GM12878 (cell line): ENCODE measurements around the gene FAM151A.

Experiments
- EP300 ChIP-seq, 2 experiments: fragments of 150-350 bp in 1 of 2; IDR thresholded peaks; 2 replicates each; pipeline ENCODE4 v1.6.1; 2011 to 2012; ENCODE audit warnings: low read depth in 2 of 2, low read length in 2 of 2, borderline replicate concordance in 1 of 2, improper control_type of control experiment in 1 of 2, inconsistent platforms in 1 of 2; ENCODE audit not compliant: control insufficient read depth in 1 of 2
- IKZF2 ChIP-seq, 2 experiments: fragments of 450-650 bp; IDR thresholded peaks; 2 replicates each; pipeline ENCODE4 v1.6.1; 2017; ENCODE audit warnings: mild to moderate bottlenecking in 2 of 2, moderate library complexity in 2 of 2
- TCF3 ChIP-seq: IDR thresholded peaks from 2 replicates; pipeline ENCODE4 v1.6.1; 2012; ENCODE audit warnings: low read depth, mild to moderate bottlenecking, low read length, borderline replicate concordance; ENCODE audit not compliant: insufficient read depth
- ZNF24 ChIP-seq: fragments of 450-650 bp; IDR thresholded peaks from 2 replicates; pipeline ENCODE4 v1.6.1; 2017; ENCODE audit warnings: antibody characterized with exemption, mild to moderate bottlenecking
- ZNF384 ChIP-seq: IDR thresholded peaks from 2 replicates; pipeline ENCODE4 v1.6.1; 2012; ENCODE audit warnings: low read depth, mild to moderate bottlenecking, low read length, improper control_type of control experiment, borderline replicate concordance
- TF ChIP-seq, protein P1 (sequence below), 3 experiments: IDR thresholded peaks in 2 of 3; conservative IDR thresholded peaks in 1 of 3; 2 replicates each; pipeline ENCODE4 v1.5.1; 2011; ENCODE audit warnings: low read depth in 3 of 3, low read length in 3 of 3, mild to moderate bottlenecking in 3 of 3, control low read depth in 2 of 3, moderate library complexity in 2 of 3, inconsistent platforms in 1 of 3, mixed read lengths in 1 of 3; ENCODE audit not compliant: control insufficient read depth in 2 of 3, insufficient read depth in 1 of 3; ENCODE audit errors: extremely low read depth in 1 of 3

DNA sequence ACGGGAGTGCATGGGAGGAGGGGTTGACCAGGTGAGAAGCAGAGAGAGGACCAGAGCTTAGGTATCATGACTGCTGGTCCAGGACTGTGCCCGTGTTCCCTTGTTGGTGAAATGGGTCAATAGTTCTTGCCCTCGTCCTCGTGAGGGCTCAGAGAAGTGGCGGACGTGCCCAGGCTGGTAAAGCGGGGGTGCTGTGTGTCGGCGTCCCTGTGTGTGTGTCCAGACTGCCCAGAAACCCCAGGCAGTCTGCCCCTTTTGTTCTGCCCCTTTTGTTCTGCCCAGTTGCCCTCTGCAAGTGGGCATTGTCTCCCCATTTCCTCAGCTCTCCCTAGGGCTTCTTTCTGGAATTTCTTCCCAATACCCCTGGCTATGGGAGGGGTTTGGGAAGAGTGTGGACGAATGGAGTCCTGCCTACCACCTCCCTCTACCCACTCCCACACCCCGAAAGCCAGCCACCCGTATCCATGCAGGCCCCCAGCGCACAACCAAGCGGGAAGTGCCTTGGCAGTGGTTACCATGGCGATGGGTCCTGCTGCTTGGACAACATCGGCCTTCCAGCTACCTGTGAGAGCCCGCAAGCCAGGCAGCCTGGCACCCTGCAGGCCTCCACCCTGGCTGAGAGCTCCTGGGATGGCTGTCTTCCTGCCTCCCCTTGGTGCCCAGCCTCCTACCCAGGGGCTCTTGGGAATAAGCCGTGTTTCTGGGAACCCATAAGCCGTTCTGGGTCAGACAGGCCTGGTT lies 40.6 kb downstream of the FAM151A start:
- TF ChIP-seq ZNF24 (no peak), EP300 (IDR thresholded peaks at IDR 0.05; ENCODE audit: borderline replicate concordance in 1 of 2, control insufficient read depth in 1 of 2, low read depth in 2 of 2, low read length in 2 of 2) (no peak), IKZF2 (IDR thresholded peaks at IDR 0.05) (no peak), ZNF384 (no peak), TCF3 (no peak)
- TF ChIP-seq, protein P1, sequence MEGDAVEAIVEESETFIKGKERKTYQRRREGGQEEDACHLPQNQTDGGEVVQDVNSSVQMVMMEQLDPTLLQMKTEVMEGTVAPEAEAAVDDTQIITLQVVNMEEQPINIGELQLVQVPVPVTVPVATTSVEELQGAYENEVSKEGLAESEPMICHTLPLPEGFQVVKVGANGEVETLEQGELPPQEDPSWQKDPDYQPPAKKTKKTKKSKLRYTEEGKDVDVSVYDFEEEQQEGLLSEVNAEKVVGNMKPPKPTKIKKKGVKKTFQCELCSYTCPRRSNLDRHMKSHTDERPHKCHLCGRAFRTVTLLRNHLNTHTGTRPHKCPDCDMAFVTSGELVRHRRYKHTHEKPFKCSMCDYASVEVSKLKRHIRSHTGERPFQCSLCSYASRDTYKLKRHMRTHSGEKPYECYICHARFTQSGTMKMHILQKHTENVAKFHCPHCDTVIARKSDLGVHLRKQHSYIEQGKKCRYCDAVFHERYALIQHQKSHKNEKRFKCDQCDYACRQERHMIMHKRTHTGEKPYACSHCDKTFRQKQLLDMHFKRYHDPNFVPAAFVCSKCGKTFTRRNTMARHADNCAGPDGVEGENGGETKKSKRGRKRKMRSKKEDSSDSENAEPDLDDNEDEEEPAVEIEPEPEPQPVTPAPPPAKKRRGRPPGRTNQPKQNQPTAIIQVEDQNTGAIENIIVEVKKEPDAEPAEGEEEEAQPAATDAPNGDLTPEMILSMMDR (IDR thresholded peaks at IDR 0.05 in 2 of 3, conservative IDR thresholded peaks at IDR 0.05 in 1 of 3; ENCODE audit: control insufficient read depth in 2 of 3, extremely low read depth in 1 of 3, insufficient read depth in 1 of 3, low read depth in 3 of 3, low read length in 3 of 3), result no peak
